SK-N-DZ (cell line): ENCODE measurements around the gene KIF18B. TPM values are rescaled to one million over a fixed set of nuclear protein-coding genes. Genes with fewer than 3 reads are reported as not detected.

Experiments used
- DNase-seq: peaks from one replicate; pipeline ENCODE4 v3.0.0-alpha.2; 2015; ENCODE audit warnings: low spot score
- polyA plus RNA-seq, 2 experiments: library from polyadenylated mRNA; depleted of rRNA; stranded (reverse); fragments of >200 nt; gene quantifications; 2 replicates each; pipeline ENCODE4 v1.2.3, GENCODE V29; 2014

The KIF18B gene
- 23.5 and 30.3 TPM in 2 replicates for polyA plus RNA-seq (2014; cell fraction: cytosol; rRNA removed)
- 62.3 and 71.5 TPM in 2 replicates for polyA plus RNA-seq (2014; cell fraction: nucleus; rRNA removed)

DNA sequence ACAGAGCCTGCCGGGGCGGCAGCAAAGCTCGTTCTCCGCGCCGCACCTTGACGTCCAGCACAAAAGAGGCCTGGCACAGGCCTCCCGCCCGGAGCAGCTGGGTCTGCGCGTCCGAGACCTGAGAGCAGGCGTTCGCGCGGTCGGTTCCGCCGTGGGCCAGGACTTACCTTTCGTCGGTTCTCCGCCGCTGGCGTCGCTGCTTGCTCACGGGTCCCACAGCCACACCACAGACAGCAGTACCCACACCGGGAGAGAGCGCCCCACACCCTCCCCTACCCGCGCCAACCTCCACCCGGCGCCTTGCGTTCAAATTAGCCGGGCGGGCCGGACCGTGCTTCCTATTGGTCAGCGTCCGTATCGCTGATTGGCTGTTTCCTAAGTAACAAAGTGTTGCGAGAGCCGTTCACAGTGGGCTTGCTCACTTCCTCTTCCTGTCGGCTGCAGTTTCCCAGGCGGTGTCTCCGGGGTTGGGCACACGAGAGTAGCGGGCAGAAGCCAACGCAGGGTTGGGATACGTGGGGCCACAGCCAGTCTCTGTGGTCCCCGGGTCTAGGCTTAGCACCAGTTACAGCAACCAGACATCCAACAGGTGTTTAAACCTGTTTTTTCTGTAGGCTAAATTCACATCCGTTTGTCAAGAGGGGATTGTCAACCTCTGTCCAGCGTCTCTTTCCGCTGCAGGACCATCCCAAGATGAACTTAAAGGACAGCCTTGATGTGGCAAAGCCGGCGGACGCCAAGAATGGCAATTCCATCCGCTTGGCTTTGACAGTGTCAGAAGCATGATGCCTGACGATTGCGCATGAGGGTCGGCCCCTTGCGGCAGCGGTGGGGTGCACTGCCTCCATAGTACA is at the start of gene KIF18B:
TSS of gene KIF18B (minus strand) at position 313 of the 854 bp plus-strand sequence. CDS start 11,429 bp downstream, outside the sequence.
- DNase-seq: peak; percentile 99

- no peak for DNase-seq
Measured at GRCh38 chr17:44996304-44996703, 48.7 kb upstream of the KIF18B start.

DNA sequence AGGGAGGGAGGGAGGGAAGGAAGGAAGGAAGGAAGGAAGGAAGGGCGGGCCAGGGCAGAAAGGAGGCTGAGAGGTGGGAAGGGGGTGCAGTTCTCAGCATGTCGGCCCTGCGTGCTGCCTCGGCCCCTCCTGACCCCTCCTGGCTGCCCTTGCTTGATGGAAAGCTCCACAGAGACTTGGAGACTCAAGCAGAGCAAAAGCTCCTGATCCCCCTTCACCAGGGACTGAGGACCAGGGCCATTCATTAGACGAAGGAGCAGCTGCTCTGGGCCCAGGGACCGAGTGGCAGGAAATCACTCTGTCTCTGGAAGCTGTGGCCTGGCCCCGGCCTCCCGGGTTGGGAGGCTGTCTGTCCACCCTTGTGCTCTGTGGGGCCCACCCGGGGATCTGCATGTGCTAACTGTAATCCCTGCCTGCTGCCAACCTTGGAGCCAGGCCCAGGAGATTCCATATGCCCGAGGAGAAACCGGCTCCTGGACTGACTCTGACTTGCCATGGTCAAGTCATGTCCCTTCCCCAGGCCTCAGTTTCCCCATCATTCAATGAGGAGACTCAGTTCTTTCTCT is 47.9 kb upstream of the KIF18B start:
- DNase-seq: no peak

DNA sequence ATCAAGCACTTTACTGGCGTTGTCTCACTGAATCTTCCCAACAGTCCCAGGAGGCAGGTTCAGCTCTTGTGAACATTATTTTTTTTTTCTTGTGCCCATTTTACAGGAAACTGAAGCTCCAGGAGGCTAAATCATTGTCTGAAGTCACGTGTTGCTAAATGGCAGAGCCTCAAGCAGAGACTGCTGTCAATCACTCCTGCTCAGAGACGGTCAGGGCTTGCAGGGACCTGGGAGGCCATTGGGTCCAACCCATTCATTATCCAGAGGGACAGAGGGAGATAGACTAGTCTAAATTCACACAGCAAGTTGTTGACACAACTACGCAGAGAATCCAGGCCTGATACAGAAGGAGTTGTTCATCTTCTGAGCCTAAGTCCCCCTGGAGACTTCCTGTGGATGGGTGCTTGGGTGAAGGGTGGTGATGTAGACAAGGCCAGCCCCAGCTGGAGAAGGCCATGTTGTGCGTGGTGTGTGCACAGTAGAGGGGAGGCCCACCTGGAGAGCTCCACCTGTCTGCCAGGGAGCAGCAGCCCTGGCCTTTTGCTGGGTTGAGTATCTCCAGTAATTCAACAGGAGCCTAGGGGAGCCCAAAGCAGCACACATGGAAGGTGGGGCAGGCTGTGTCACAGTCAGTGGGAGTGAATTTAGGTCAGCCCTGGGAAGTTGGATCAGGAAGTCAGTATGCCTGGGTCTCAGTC is 44.8 kb upstream of the KIF18B start:
- no peak for DNase-seq

DNA sequence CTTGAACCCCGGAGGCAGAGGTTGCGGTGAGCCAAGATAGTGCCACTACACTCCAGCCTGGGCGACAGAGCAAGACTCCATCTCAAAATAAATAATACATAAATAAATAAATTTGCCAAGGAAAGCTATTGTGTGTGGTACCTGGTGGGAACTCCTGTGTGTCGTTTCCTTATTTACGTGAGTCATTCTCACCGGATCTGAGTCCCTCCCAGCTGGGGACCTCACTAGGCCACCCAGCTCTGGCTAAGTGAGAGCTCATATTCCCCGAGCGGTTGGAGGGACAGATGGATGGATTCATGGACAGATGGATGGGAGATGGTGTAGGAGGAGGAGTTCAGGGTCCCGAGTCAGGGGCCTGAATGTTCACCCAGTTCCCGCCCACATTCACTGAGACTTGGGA is 43.4 kb upstream of the KIF18B start:
- no peak for DNase-seq

GRCh38 chr17:44989552-44990138 is 42.1 kb upstream of the KIF18B start:
- no peak for DNase-seq

GRCh38 chr17:44988044-44988942 is 40.7 kb upstream of the KIF18B start:
- peak; percentile 87 for DNase-seq

- DNase-seq: no peak
Measured at GRCh38 chr17:44983563-44983962, 36.0 kb upstream of the KIF18B start.

GRCh38 chr17:44982113-44982702 is 34.6 kb upstream of the KIF18B start:
- DNase-seq: no peak

GRCh38 chr17:44981221-44981968 is 33.8 kb upstream of the KIF18B start:
- no peak for DNase-seq

DNA sequence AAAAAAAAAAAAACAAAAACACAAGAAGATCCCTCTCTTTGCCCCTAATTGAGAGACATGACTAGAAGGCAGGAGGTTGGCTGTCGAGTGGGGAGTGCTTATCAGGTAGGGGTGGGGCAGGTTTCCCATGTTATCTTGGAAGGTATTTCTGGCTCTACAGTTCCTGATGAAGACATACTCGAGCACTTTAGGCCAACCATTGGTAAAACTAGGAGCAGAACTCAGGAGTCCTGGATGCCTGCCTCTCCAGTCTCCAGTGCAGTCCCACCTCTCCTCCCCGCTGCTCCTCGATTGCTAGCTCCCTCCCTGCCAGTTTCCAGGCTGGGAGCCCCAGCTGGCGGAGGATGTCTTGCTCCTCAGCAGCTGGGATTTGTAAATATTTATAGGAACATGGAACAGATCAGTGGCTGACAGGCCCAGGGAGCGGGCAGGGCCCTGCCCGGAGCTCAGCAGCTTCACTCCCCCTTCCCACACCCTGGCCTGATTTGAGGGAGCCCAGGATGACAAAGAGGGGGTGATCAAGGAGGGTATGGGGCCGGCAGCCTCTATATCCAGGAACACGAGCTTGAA is 31.9 kb upstream of the KIF18B start:
- DNase-seq: no peak

- DNase-seq: no peak
Measured at GRCh38 chr17:44978807-44979206, 31.2 kb upstream of the KIF18B start.

DNA sequence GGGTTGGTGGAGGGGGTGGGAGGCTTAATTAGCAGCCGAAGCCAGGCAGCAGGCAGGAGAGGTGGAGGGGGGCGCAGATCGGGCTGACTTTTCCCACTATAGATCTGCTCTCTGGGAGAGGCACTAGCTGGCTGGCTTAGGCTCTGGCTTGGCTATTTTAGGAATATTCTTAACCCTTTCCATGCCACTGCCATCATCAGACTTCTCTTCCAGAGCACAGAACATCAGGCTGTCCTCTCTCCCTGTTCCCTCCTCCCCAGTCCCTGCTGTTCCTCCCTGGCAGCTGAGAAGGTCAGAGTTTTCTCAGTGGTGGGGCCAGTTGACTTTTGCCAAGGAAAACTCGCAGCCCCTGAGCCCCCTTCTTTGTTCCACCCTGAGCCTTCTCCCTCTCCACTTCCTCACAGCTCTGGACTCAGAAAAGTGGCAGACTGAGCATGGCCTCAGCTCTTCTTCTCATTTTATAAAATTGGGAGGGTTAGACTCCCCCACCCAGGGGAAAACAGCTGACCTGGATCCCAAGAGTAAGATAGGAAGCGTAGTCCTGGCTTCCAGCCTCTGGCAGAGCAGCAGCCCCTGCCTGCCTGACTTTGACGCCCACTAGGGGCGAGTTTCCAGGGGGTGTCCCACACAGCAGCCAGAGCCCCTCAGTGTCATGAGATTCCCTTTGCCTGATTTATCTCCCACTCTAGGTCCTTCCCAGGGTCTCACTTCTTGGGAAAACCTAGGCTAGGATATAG is 30.4 kb upstream of the KIF18B start:
- no peak for DNase-seq

- DNase-seq: no peak
Measured at GRCh38 chr17:44977065-44977464, 29.5 kb upstream of the KIF18B start.

DNA sequence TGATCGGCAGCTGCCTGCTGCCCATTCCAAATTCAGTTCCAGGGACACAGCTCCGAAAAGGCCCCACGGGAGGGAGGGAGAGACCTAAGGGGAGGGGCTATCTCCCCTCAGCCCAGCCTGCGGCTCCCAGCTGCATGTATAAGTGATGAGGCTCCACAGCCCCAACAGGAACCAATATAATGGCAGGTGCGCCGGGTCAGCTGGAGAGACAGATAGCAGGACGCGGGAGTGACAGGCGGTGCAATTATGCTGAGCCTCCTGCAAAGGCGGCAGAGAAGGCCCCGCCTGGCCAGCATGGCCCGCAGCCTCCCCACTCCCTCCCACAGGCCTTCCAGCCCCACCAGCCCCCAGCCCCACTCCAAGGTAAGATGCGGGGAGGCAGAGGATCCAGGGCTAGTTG is 28.6 kb upstream of the KIF18B start:
- DNase-seq: peak; percentile 87

DNA sequence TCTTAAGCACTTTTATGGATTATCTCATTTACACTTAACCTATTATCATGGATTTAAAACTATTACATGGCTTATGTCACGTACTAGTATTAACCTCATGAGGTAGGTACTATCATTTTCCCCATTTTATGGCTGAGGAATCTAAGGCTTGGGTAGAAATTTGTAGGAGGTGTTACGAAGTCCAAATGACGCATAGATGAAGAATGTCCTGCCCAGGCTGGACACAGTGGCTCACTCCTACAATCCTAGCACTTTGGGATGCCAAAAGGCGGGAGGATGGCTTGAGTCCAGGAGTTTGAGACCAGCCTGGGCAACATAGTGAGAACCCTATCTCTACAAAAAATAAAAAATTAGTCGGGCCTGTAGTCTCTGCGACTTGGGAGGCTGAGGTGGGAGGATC is 25.4 kb upstream of the KIF18B start:
- no peak for DNase-seq

GRCh38 chr17:44971776-44972483 is 24.4 kb upstream of the KIF18B start:
- no peak for DNase-seq

- DNase-seq: no peak
Measured at GRCh38 chr17:44970136-44970741, 22.7 kb upstream of the KIF18B start.
